GM12801 (cell line): Measurements from ENCODE around the gene TRMU.

ENCODE experiments used
- TF ChIP-seq, protein P1 (sequence below): IDR thresholded peaks from one replicate; pipeline ENCODE4 v1.5.1; 2011; ENCODE audit warnings: control low read depth; ENCODE audit not compliant: insufficient read length; ENCODE audit errors: extremely low read depth

TRMU gene

GRCh38 chr22:46397951-46398350 lies 62.4 kb downstream of the TRMU start:
- TF ChIP-seq, protein P1, sequence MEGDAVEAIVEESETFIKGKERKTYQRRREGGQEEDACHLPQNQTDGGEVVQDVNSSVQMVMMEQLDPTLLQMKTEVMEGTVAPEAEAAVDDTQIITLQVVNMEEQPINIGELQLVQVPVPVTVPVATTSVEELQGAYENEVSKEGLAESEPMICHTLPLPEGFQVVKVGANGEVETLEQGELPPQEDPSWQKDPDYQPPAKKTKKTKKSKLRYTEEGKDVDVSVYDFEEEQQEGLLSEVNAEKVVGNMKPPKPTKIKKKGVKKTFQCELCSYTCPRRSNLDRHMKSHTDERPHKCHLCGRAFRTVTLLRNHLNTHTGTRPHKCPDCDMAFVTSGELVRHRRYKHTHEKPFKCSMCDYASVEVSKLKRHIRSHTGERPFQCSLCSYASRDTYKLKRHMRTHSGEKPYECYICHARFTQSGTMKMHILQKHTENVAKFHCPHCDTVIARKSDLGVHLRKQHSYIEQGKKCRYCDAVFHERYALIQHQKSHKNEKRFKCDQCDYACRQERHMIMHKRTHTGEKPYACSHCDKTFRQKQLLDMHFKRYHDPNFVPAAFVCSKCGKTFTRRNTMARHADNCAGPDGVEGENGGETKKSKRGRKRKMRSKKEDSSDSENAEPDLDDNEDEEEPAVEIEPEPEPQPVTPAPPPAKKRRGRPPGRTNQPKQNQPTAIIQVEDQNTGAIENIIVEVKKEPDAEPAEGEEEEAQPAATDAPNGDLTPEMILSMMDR = no peak

- TF ChIP-seq, protein P1 = no peak
These were observed 63.9 kb downstream of the TRMU start for GRCh38 chr22:46399251-46400024.

GRCh38 chr22:46401370-46401769 lies 65.9 kb downstream of the TRMU start:
- TF ChIP-seq, protein P1 = no peak

GRCh38 chr22:46402505-46402904 lies 67.0 kb downstream of the TRMU start:
- TF ChIP-seq, protein P1 = no peak

DNA sequence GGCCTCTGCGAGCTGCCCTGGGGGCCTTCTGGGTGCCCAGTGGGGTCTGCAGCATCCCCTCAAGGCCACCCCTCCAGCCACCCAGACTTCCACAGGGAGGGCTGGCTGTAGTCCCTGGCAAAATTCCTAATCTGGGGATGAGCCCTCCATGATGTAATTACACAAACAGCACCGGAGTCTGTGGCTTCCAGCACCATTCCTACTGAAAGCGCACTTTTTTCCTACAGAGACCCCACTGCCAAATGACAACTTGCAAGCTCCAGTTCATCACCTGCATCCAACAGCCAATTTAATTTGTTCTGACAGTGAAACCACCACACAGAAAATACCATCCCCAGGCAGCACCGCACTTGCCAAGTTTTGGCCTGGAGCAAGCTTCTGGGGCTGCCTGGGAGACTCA lies 70.4 kb downstream of the TRMU start:
- TF ChIP-seq, protein P1 = no peak

GRCh38 chr22:46406349-46406748 lies 70.8 kb downstream of the TRMU start:
- TF ChIP-seq, protein P1 = no peak

DNA sequence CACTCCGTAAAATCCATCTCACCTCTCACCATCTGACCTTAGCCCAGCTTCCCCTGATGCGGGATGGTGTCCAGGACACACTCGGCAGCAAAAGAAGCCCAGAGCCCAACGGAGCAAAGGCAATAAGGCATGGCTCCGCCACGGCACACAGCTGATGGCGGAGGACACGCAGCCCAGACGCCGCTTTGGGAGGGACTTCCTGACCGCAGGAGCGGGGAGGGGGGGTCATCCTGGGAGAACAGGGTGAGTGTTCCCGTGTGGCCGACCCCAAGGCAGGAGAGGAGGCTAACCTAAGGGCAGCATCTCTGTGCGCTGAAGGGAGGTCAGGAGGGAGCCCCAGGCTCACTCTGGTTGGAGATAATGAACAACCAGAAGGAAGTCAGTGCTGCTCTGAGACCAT lies 71.3 kb downstream of the TRMU start:
- TF ChIP-seq, protein P1 = no peak
